C4-2B (cell line): ENCODE measurements around the gene SLC2A3.
"Not testable (repeated sequence)": the region's sequence is repeated elsewhere in the genome, so short reads cannot be mapped to it uniquely, and the experiment has no call there.

ENCODE experiments used
- ZFX ChIP-seq: fragments of 450-650 bp; IDR thresholded peaks from 2 replicates; pipeline ENCODE4 v1.6.1; 2017
- TF ChIP-seq, protein P1 (sequence below): fragments of 450-650 bp; conservative IDR thresholded peaks from 2 replicates; pipeline ENCODE4 v1.5.1; 2017; ENCODE audit warnings: mild to moderate bottlenecking

DNA sequence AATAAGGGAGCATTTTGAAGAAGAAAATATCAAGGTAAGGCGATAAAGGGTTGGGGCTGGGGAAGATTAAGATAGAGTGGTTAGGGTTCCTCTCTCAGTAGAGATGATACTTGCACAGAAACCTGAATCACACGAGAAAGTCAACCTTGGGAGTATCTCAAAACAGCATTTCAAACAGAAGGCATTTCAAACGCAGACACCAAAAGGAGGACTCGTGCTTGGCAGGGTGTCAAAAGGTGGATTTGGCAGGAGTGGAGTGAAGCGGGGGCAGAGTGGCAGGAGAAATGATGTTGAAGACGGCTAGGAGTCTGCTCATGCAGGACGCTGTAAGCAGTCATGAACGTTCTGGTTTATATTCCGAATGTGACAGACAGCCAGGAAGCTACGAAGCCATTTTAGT lies 18.4 kb upstream of the SLC2A3 start:
- TF ChIP-seq, protein P1, sequence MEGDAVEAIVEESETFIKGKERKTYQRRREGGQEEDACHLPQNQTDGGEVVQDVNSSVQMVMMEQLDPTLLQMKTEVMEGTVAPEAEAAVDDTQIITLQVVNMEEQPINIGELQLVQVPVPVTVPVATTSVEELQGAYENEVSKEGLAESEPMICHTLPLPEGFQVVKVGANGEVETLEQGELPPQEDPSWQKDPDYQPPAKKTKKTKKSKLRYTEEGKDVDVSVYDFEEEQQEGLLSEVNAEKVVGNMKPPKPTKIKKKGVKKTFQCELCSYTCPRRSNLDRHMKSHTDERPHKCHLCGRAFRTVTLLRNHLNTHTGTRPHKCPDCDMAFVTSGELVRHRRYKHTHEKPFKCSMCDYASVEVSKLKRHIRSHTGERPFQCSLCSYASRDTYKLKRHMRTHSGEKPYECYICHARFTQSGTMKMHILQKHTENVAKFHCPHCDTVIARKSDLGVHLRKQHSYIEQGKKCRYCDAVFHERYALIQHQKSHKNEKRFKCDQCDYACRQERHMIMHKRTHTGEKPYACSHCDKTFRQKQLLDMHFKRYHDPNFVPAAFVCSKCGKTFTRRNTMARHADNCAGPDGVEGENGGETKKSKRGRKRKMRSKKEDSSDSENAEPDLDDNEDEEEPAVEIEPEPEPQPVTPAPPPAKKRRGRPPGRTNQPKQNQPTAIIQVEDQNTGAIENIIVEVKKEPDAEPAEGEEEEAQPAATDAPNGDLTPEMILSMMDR: not testable (repeated sequence)
- not testable (repeated sequence) for TF ChIP-seq ZFX
